GM23338 (cell line): ENCODE measurements around the gene EFNB2. TPM values are rescaled to one million over a fixed set of nuclear protein-coding genes. Genes with fewer than 3 reads are reported as not detected.

ENCODE experiments used
- ATAC-seq: fragments of 200-7000 bp; cut with Tn5 transposase; 3 replicates; pipeline ENCODE4 v1.9.1; 2020
- DNase-seq: peaks from one replicate; pipeline ENCODE4 v3.0.0-alpha.2; 2015; ENCODE audit warnings: low spot score
- H2AFZ ChIP-seq: fragments of 200-600 bp; sonication (generic); 2 replicates; pipeline ENCODE4 v1.8.0; 2016; ENCODE audit warnings: antibody characterized with exemption, mild to moderate bottlenecking, moderate library complexity
- H3F3A ChIP-seq: fragments of 200-600 bp; sonication (generic); replicated peaks from 2 replicates; pipeline ENCODE4 v1.8.0; 2017; ENCODE audit warnings: antibody characterized with exemption, mixed run types, low read depth
- H3K27ac ChIP-seq: fragments of 200-600 bp; sonication (generic); 2 replicates; pipeline ENCODE4 v1.6.1; 2016; ENCODE audit warnings: low read depth
- H3K27me3 ChIP-seq: fragments of 200-600 bp; sonication (generic); 2 replicates; pipeline ENCODE4 v1.8.0; 2016; ENCODE audit warnings: mild to moderate bottlenecking, mixed run types, moderate library complexity; ENCODE audit not compliant: insufficient read depth
- H3K36me3 ChIP-seq: fragments of 200-600 bp; sonication (generic); 2 replicates; pipeline ENCODE4 v1.8.0; 2016; ENCODE audit warnings: mild to moderate bottlenecking; ENCODE audit not compliant: insufficient read depth
- H3K4me1 ChIP-seq: fragments of 200-600 bp; sonication (generic); 2 replicates; pipeline ENCODE4 v1.8.0; 2016; ENCODE audit warnings: mild to moderate bottlenecking, moderate library complexity; ENCODE audit not compliant: insufficient read depth
- H3K4me2 ChIP-seq: fragments of 200-600 bp; sonication (generic); 2 replicates; pipeline ENCODE4 v1.7.1; 2017; ENCODE audit warnings: mixed run types
- H3K4me3 ChIP-seq: fragments of 200-600 bp; sonication (generic); 2 replicates; pipeline ENCODE4 v1.6.1; 2016; ENCODE audit warnings: mixed run types
- H3K79me2 ChIP-seq: fragments of 200-600 bp; sonication (generic); replicated peaks from 2 replicates; pipeline ENCODE4 v1.8.0; 2017; ENCODE audit warnings: mild to moderate bottlenecking; ENCODE audit not compliant: insufficient read depth
- H3K9me2 ChIP-seq: fragments of 200-600 bp; sonication (generic); 2 replicates; pipeline ENCODE4 v1.8.0; 2017; ENCODE audit not compliant: insufficient read depth
- H4K20me1 ChIP-seq: fragments of 200-600 bp; sonication (generic); replicated peaks from 2 replicates; pipeline ENCODE4 v1.8.0; 2017; ENCODE audit warnings: mild to moderate bottlenecking; ENCODE audit not compliant: insufficient read depth
- H3K27ac Mint-ChIP-seq: 2 replicates; pipeline ENCODE4 v1.8.0; 2020; ENCODE audit warnings: inconsistent platforms, mild to moderate bottlenecking, moderate library complexity, mixed read lengths
- H3K27me3 Mint-ChIP-seq: 3 replicates; pipeline ENCODE4 v1.8.0; 2022; ENCODE audit warnings: low read depth, mild to moderate bottlenecking, moderate library complexity, mixed read lengths, inconsistent platforms; ENCODE audit not compliant: insufficient read depth, poor library complexity
- H3K36me3 Mint-ChIP-seq: 3 replicates; pipeline ENCODE4 v1.8.0; 2021; ENCODE audit warnings: low read depth, mild to moderate bottlenecking, inconsistent platforms, moderate library complexity, mixed read lengths
- H3K4me1 Mint-ChIP-seq: 3 replicates; pipeline ENCODE4 v1.8.0; 2020; ENCODE audit warnings: mild to moderate bottlenecking, inconsistent platforms, mixed read lengths
- H3K4me3 Mint-ChIP-seq: 3 replicates; pipeline ENCODE4 v1.8.0; 2021; ENCODE audit warnings: moderate library complexity, mild to moderate bottlenecking, inconsistent platforms, mixed read lengths
- H3K9me3 Mint-ChIP-seq: 3 replicates; pipeline ENCODE4 v1.8.0; 2020; ENCODE audit warnings: moderate library complexity, mild to moderate bottlenecking, inconsistent platforms, mixed read lengths
- CREB1 ChIP-seq: fragments of 250-450 bp; sonication (Bioruptor Pico); IDR thresholded peaks from 2 replicates; pipeline ENCODE4 v1.5.0; 2020; ENCODE audit warnings: low read depth, mild to moderate bottlenecking, moderate library complexity
- EZH2 ChIP-seq: fragments of 200-600 bp; sonication (generic); IDR thresholded peaks from one replicate; pipeline ENCODE4 v1.8.0; 2017; ENCODE audit warnings: antibody characterized with exemption, mild to moderate bottlenecking, low read depth; ENCODE audit not compliant: unreplicated experiment
- EZH2phosphoT487 ChIP-seq: fragments of 200-600 bp; sonication (generic); IDR thresholded peaks from one replicate; pipeline ENCODE4 v1.8.1; 2018; ENCODE audit warnings: antibody characterized with exemption; ENCODE audit not compliant: unreplicated experiment
- JUNB ChIP-seq: IDR thresholded peaks from one replicate; pipeline ENCODE4 v1.6.1; 2016; ENCODE audit warnings: antibody characterized with exemption; ENCODE audit not compliant: unreplicated experiment
- NANOG ChIP-seq: IDR thresholded peaks from 2 replicates; pipeline ENCODE4 v1.6.1; 2016; ENCODE audit warnings: antibody characterized with exemption, borderline replicate concordance
- POLR2AphosphoS5 ChIP-seq: IDR thresholded peaks from 2 replicates; pipeline ENCODE4 v1.6.1; 2016; ENCODE audit warnings: antibody characterized with exemption, low read depth
- STAT1 ChIP-seq: IDR thresholded peaks from one replicate; pipeline ENCODE4 v1.6.1; 2016; ENCODE audit warnings: antibody characterized with exemption; ENCODE audit not compliant: unreplicated experiment
- ZNF114 ChIP-seq: fragments of 250-450 bp; sonication (Bioruptor Pico); IDR thresholded peaks from 2 replicates; pipeline ENCODE4 v1.5.0; 2020; ENCODE audit warnings: mild to moderate bottlenecking, moderate library complexity
- ZNF331 ChIP-seq: fragments of 250-450 bp; sonication (Bioruptor Pico); IDR thresholded peaks from 2 replicates; pipeline ENCODE4 v1.5.0; 2020; ENCODE audit warnings: low read depth, mild to moderate bottlenecking, moderate library complexity
- polyA plus RNA-seq: library from polyadenylated mRNA; unstranded; fragments of >200 nt; fragmentation: Nextera tagmentation; extraction: Ambion mirVana; gene quantifications from 2 replicates; pipeline ENCODE4 v1.2.1, GENCODE V29; 2016
- total RNA-seq: library from RNA; depleted of rRNA; stranded (reverse); fragments of >200 nt; shearing (Covaris generic); gene quantifications from 2 replicates; pipeline ENCODE4 v1.2.3, GENCODE V29; 2014
- TF ChIP-seq, protein P1 (sequence below), 2 experiments: fragments of 200-600 bp in 1 of 2; sonication (generic) in 1 of 2; conservative IDR thresholded peaks; 2 replicates each; pipeline versions ENCODE4 v1.5.1 to v1.6.1; 2016 to 2017; ENCODE audit warnings: antibody characterized with exemption in 2 of 2, low read depth in 2 of 2, mild to moderate bottlenecking in 2 of 2, moderate library complexity in 1 of 2
- TF ChIP-seq, protein P2 (sequence below): fragments of 250-450 bp; sonication (Bioruptor Pico); IDR thresholded peaks from 2 replicates; pipeline ENCODE4 v1.5.0; 2020; ENCODE audit warnings: mild to moderate bottlenecking, moderate library complexity
- TF ChIP-seq, protein P3 (sequence below): IDR thresholded peaks from one replicate; pipeline ENCODE4 v1.6.1; 2018; ENCODE audit warnings: antibody characterized with exemption; ENCODE audit not compliant: unreplicated experiment
- TF ChIP-seq, protein P4 (sequence below): IDR thresholded peaks from 2 replicates; pipeline ENCODE4 v1.6.1; 2016; ENCODE audit warnings: antibody characterized with exemption

The EFNB2 gene
- total and polyA plus RNA-seq, 2 experiments from 2014 or later = 5.7 to 10.9 TPM

DNA sequence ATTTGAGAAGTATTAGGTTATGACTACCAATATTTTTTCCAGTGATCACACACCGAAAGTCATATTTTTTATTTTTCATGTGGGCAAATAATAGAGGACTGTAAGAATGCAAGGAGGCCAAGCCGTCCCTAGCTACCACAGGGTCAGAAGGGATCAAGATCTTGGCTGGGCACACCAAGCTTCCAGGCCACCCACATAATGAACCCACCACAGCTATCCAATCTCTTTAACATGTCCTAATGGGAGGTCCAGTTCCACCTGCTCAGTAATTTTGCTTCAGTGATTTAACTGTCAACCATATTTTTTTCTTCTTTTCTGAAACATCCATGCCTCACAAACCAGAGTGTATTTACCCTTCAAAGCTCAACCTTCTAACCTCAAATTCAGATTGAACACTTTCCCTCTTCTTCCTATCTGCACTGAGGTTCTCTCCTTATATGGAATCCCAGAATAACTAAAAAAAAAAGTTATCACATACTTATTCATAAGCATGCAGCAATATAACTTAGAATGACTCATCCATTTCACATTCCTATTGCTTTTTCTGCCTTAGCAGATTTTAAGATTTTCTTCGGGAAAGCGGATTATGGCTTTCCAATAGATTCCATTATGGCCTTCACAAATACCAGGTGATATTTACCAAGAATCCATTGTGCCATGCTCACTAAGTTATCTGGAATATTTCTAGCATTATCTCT lies 20.3 kb upstream of the EFNB2 start:
- no peak for DNase-seq
- Histone ChIP-seq H3K4me1 (no peaks in the 10 kb centered on the region), H3F3A (no peaks in the 10 kb centered on the region), H2AFZ (no peak overlapping the region), H3K79me2 (peaks cover 100% of the 10 kb centered on the region), H3K27ac (no peak overlapping the region), H3K9me2 (no peaks in the 10 kb centered on the region), H4K20me1 (peaks cover 65% of the 10 kb centered on the region), H3K4me3 (no peak overlapping the region), H3K4me2 (no peak overlapping the region), H3K27me3 (no peaks in the 10 kb centered on the region), H3K36me3 (peaks cover 69% of the 10 kb centered on the region)
- Mint-ChIP-seq H3K27ac (no peak overlapping the region), H3K27me3 (peaks cover 2% of the 10 kb centered on the region), H3K36me3 (peaks cover 78% of the 10 kb centered on the region), H3K9me3 (no peaks in the 10 kb centered on the region), H3K4me1 (peaks cover 5% of the 10 kb centered on the region; the same call in 2 of the 3 replicates), H3K4me3 (no peak overlapping the region)
- ATAC-seq = no peak
- TF ChIP-seq ZNF114 (CRISPR knock-in tag) (no peak), ZNF331 (CRISPR knock-in tag) (no peak), JUNB (no peak), POLR2AphosphoS5 (no peak), EZH2 (no peak), EZH2phosphoT487 (no peak), NANOG (no peak), CREB1 (CRISPR knock-in tag) (no peak), STAT1 (no peak)
- TF ChIP-seq, protein P1, sequence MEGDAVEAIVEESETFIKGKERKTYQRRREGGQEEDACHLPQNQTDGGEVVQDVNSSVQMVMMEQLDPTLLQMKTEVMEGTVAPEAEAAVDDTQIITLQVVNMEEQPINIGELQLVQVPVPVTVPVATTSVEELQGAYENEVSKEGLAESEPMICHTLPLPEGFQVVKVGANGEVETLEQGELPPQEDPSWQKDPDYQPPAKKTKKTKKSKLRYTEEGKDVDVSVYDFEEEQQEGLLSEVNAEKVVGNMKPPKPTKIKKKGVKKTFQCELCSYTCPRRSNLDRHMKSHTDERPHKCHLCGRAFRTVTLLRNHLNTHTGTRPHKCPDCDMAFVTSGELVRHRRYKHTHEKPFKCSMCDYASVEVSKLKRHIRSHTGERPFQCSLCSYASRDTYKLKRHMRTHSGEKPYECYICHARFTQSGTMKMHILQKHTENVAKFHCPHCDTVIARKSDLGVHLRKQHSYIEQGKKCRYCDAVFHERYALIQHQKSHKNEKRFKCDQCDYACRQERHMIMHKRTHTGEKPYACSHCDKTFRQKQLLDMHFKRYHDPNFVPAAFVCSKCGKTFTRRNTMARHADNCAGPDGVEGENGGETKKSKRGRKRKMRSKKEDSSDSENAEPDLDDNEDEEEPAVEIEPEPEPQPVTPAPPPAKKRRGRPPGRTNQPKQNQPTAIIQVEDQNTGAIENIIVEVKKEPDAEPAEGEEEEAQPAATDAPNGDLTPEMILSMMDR (conservative IDR thresholded peaks at IDR 0.05; ENCODE audit: low read depth in 2 of 2) = no peak
- TF ChIP-seq, protein P2, sequence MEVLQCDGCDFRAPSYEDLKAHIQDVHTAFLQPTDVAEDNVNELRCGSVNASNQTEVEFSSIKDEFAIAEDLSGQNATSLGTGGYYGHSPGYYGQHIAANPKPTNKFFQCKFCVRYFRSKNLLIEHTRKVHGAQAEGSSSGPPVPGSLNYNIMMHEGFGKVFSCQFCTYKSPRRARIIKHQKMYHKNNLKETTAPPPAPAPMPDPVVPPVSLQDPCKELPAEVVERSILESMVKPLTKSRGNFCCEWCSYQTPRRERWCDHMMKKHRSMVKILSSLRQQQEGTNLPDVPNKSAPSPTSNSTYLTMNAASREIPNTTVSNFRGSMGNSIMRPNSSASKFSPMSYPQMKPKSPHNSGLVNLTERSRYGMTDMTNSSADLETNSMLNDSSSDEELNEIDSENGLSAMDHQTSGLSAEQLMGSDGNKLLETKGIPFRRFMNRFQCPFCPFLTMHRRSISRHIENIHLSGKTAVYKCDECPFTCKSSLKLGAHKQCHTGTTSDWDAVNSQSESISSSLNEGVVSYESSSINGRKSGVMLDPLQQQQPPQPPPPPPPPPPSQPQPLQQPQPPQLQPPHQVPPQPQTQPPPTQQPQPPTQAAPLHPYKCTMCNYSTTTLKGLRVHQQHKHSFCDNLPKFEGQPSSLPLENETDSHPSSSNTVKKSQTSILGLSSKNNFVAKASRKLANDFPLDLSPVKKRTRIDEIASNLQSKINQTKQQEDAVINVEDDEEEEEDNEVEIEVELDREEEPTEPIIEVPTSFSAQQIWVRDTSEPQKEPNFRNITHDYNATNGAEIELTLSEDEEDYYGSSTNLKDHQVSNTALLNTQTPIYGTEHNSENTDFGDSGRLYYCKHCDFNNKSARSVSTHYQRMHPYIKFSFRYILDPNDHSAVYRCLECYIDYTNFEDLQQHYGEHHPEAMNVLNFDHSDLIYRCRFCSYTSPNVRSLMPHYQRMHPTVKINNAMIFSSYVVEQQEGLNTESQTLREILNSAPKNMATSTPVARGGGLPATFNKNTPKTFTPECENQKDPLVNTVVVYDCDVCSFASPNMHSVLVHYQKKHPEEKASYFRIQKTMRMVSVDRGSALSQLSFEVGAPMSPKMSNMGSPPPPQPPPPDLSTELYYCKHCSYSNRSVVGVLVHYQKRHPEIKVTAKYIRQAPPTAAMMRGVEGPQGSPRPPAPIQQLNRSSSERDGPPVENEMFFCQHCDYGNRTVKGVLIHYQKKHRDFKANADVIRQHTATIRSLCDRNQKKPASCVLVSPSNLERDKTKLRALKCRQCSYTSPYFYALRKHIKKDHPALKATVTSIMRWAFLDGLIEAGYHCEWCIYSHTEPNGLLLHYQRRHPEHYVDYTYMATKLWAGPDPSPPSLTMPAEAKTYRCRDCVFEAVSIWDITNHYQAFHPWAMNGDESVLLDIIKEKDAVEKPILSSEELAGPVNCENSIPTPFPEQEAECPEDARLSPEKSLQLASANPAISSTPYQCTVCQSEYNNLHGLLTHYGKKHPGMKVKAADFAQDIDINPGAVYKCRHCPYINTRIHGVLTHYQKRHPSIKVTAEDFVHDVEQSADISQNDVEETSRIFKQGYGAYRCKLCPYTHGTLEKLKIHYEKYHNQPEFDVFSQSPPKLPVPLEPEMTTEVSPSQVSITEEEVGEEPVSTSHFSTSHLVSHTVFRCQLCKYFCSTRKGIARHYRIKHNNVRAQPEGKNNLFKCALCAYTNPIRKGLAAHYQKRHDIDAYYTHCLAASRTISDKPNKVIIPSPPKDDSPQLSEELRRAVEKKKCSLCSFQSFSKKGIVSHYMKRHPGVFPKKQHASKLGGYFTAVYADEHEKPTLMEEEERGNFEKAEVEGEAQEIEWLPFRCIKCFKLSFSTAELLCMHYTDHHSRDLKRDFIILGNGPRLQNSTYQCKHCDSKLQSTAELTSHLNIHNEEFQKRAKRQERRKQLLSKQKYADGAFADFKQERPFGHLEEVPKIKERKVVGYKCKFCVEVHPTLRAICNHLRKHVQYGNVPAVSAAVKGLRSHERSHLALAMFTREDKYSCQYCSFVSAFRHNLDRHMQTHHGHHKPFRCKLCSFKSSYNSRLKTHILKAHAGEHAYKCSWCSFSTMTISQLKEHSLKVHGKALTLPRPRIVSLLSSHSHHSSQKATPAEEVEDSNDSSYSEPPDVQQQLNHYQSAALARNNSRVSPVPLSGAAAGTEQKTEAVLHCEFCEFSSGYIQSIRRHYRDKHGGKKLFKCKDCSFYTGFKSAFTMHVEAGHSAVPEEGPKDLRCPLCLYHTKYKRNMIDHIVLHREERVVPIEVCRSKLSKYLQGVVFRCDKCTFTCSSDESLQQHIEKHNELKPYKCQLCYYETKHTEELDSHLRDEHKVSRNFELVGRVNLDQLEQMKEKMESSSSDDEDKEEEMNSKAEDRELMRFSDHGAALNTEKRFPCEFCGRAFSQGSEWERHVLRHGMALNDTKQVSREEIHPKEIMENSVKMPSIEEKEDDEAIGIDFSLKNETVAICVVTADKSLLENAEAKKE (CRISPR knock-in tag) = no peak
- TF ChIP-seq, protein P3, sequence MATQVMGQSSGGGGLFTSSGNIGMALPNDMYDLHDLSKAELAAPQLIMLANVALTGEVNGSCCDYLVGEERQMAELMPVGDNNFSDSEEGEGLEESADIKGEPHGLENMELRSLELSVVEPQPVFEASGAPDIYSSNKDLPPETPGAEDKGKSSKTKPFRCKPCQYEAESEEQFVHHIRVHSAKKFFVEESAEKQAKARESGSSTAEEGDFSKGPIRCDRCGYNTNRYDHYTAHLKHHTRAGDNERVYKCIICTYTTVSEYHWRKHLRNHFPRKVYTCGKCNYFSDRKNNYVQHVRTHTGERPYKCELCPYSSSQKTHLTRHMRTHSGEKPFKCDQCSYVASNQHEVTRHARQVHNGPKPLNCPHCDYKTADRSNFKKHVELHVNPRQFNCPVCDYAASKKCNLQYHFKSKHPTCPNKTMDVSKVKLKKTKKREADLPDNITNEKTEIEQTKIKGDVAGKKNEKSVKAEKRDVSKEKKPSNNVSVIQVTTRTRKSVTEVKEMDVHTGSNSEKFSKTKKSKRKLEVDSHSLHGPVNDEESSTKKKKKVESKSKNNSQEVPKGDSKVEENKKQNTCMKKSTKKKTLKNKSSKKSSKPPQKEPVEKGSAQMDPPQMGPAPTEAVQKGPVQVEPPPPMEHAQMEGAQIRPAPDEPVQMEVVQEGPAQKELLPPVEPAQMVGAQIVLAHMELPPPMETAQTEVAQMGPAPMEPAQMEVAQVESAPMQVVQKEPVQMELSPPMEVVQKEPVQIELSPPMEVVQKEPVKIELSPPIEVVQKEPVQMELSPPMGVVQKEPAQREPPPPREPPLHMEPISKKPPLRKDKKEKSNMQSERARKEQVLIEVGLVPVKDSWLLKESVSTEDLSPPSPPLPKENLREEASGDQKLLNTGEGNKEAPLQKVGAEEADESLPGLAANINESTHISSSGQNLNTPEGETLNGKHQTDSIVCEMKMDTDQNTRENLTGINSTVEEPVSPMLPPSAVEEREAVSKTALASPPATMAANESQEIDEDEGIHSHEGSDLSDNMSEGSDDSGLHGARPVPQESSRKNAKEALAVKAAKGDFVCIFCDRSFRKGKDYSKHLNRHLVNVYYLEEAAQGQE = no peak
- TF ChIP-seq, protein P4, sequence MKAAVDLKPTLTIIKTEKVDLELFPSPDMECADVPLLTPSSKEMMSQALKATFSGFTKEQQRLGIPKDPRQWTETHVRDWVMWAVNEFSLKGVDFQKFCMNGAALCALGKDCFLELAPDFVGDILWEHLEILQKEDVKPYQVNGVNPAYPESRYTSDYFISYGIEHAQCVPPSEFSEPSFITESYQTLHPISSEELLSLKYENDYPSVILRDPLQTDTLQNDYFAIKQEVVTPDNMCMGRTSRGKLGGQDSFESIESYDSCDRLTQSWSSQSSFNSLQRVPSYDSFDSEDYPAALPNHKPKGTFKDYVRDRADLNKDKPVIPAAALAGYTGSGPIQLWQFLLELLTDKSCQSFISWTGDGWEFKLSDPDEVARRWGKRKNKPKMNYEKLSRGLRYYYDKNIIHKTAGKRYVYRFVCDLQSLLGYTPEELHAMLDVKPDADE = no peak
